ENCODE measurements around the gene PRSS27. TPM values are rescaled to one million over a fixed set of nuclear protein-coding genes. Genes with fewer than 3 reads are reported as not detected.

The PRSS27 gene
- total RNA-seq, 4 donors from 2014 or later = 0.75 to 4.2 (median 2.2) TPM

GRCh38 chr16:2767140-2767731, 47.2 kb upstream of the PRSS27 start:
- intact Hi-C loops (cut with DNase I) = no loop called here
- H3K4me3 ChIP-seq = no peak overlapping the region
- H3K27me3 ChIP-seq = no peaks in the 10 kb centered on the region
- H3K27ac ChIP-seq (replicated peaks in 1 of 4) = no peak overlapping the region
- TF ChIP-seq POLR2AphosphoS5 (IDR thresholded peaks at IDR 0.05) (no peak), POLR2A (IDR thresholded peaks at IDR 0.05; ENCODE audit: low read depth) (no peak), EP300 (IDR thresholded peaks at IDR 0.05) (no peak), CTCF (IDR thresholded peaks at IDR 0.05) (no peak)
- H3K36me3 ChIP-seq = peaks cover 95 to 100% (median 100%) of the 10 kb centered on the region in 4 donors
- 92% methylated on average over 15 of the region's 19 CpGs for WGBS
- H3K4me1 ChIP-seq = peaks cover 8 to 41% (median 33%) of the 10 kb centered on the region in 4 donors
- no peaks in the 10 kb centered on the region for H3K9me3 ChIP-seq
- no peak for DNase-seq (ENCODE audit: extremely low spot score)

- WGBS = 97% methylated on average over 44 of the region's 44 CpGs
- Histone ChIP-seq H3K4me3 (no peak overlapping the region), H3K27me3 (no peaks in the 10 kb centered on the region), H3K9me3 (no peaks in the 10 kb centered on the region), H3K4me1 (peaks cover 8 to 41% (median 31%) of the 10 kb centered on the region in 4 donors), H3K36me3 (peaks cover 95 to 100% (median 100%) of the 10 kb centered on the region in 4 donors), H3K27ac (replicated peaks in 1 of 4) (no peak overlapping the region)
- TF ChIP-seq EP300 (IDR thresholded peaks at IDR 0.05) (no peak), CTCF (IDR thresholded peaks at IDR 0.05) (no peak), POLR2A (IDR thresholded peaks at IDR 0.05; ENCODE audit: low read depth) (no peak), POLR2AphosphoS5 (IDR thresholded peaks at IDR 0.05) (no peak)
- no peak for DNase-seq (ENCODE audit: extremely low spot score)
- intact Hi-C loops (cut with DNase I) = no loop called here
Observed at GRCh38 chr16:2766430-2767139, 46.6 kb upstream of the PRSS27 start.

- no peak for DNase-seq (ENCODE audit: extremely low spot score)
- 98% methylated on average over 70 of the region's 73 CpGs for WGBS
- no peaks in the 10 kb centered on the region for H3K9me3 ChIP-seq
- peaks cover 8 to 38% (median 29%) of the 10 kb centered on the region in 4 donors for H3K4me1 ChIP-seq
- intact Hi-C loops (cut with DNase I) = no loop called here
- H3K4me3 ChIP-seq = no peak overlapping the region
- H3K27me3 ChIP-seq = no peaks in the 10 kb centered on the region
- TF ChIP-seq POLR2AphosphoS5 (IDR thresholded peaks at IDR 0.05) (no peak), CTCF (IDR thresholded peaks at IDR 0.05) (no peak), POLR2A (IDR thresholded peaks at IDR 0.05; ENCODE audit: low read depth) (no peak), EP300 (IDR thresholded peaks at IDR 0.05) (no peak)
- peaks cover 95 to 100% (median 100%) of the 10 kb centered on the region in 4 donors for H3K36me3 ChIP-seq
- H3K27ac ChIP-seq (replicated peaks in 1 of 4) = no peak overlapping the region
Observed at GRCh38 chr16:2765462-2766404, 45.7 kb upstream of the PRSS27 start.

- TF ChIP-seq EP300 (IDR thresholded peaks at IDR 0.05) = no peak
- no peak for TF ChIP-seq POLR2A (IDR thresholded peaks at IDR 0.05; ENCODE audit: low read depth)
- no peak for TF ChIP-seq POLR2AphosphoS5 (IDR thresholded peaks at IDR 0.05)
- TF ChIP-seq CTCF (IDR thresholded peaks at IDR 0.05) = no peak
- Histone ChIP-seq H3K27ac (replicated peaks in 1 of 4) (no peak overlapping the region), H3K36me3 (peaks cover 95 to 100% (median 100%) of the 10 kb centered on the region in 4 donors), H3K4me1 (peaks cover 8 to 28% (median 24%) of the 10 kb centered on the region in 4 donors), H3K9me3 (no peaks in the 10 kb centered on the region), H3K4me3 (no peak overlapping the region), H3K27me3 (no peaks in the 10 kb centered on the region)
- no peak for DNase-seq (ENCODE audit: extremely low spot score)
- 100% methylated on average over 9 of the region's 9 CpGs for WGBS
- intact Hi-C loops (cut with DNase I) = no loop called here
Observed at GRCh38 chr16:2764718-2765117, 44.7 kb upstream of the PRSS27 start.

Measured in esophagus muscularis mucosa (tissue), 4 donors.